IPS DF 4.7 (cell line): Measurements from ENCODE around the gene KCNN3.

Experiments
- DNase-seq: peaks from one replicate; pipeline ENCODE4 v3.0.0-alpha.2; 2013; ENCODE audit warnings: low spot score; ENCODE audit errors: extremely low read depth

The KCNN3 gene

GRCh38 chr1:154794608-154795007 lies 75.5 kb downstream of the KCNN3 start:
- DNase-seq = no peak

GRCh38 chr1:154793685-154794084 lies 76.4 kb downstream of the KCNN3 start:
- DNase-seq = no peak

- DNase-seq = no peak
These were observed 77.2 kb downstream of the KCNN3 start for GRCh38 chr1:154792899-154793298.

GRCh38 chr1:154791292-154792166 lies 78.6 kb downstream of the KCNN3 start:
- no peak for DNase-seq

GRCh38 chr1:154788886-154789285 lies 81.2 kb downstream of the KCNN3 start:
- no peak for DNase-seq

- DNase-seq = no peak
These were observed 81.8 kb downstream of the KCNN3 start for GRCh38 chr1:154788110-154788870.

GRCh38 chr1:154786804-154787570 lies 83.1 kb downstream of the KCNN3 start:
- DNase-seq = no peak

GRCh38 chr1:154784924-154785531 lies 85.1 kb downstream of the KCNN3 start:
- DNase-seq = no peak

- no peak for DNase-seq
These were observed 85.7 kb downstream of the KCNN3 start for GRCh38 chr1:154784416-154784815.

GRCh38 chr1:154783976-154784375 lies 86.1 kb downstream of the KCNN3 start:
- DNase-seq = no peak

- no peak for DNase-seq
These were observed 89.5 kb downstream of the KCNN3 start for GRCh38 chr1:154780541-154780940.

GRCh38 chr1:154779551-154780189 lies 90.4 kb downstream of the KCNN3 start:
- no peak for DNase-seq

GRCh38 chr1:154778944-154779343 lies 91.1 kb downstream of the KCNN3 start:
- DNase-seq = no peak

- no peak for DNase-seq
These were observed 91.8 kb downstream of the KCNN3 start for GRCh38 chr1:154778275-154778674.

- DNase-seq = no peak
These were observed 92.3 kb downstream of the KCNN3 start for GRCh38 chr1:154777781-154778180.

GRCh38 chr1:154777154-154777553 lies 92.9 kb downstream of the KCNN3 start:
- no peak for DNase-seq

- DNase-seq = no peak
These were observed 94.2 kb downstream of the KCNN3 start for GRCh38 chr1:154775621-154776605.

GRCh38 chr1:154774175-154774855 lies 95.8 kb downstream of the KCNN3 start:
- no peak for DNase-seq

- no peak for DNase-seq
These were observed 96.5 kb downstream of the KCNN3 start for GRCh38 chr1:154773551-154773950.
